VCaP (cell line): ENCODE results near the gene CADPS.

Experiments used
- H3K27ac ChIP-seq: fragments of 450-650 bp; 2 replicates; pipeline ENCODE4 v1.5.1; 2017
- TF ChIP-seq, protein P1 (sequence below): fragments of 450-650 bp; conservative IDR thresholded peaks from 2 replicates; pipeline ENCODE4 v1.5.1; 2017; ENCODE audit warnings: mild to moderate bottlenecking, moderate library complexity

Gene CADPS

DNA sequence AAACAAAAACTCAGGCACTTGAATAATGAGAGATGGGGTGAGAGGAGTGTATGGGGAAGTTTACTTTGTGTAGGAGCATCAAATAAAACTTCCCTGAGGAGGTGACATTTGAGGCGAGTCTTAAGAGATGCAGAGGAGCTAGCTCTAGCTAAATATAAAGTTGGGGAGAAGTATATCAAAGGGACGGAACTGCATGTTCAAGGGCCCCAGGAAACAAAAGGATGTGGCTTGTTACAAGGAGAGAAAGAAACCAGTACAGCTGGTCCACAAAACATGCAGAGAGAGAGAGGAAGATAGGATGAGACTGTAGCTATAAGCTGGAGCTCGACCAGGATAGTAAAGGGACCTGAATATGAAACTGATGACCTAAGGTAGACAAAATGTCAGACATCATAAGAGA is 519.5 kb downstream of the CADPS start:
- TF ChIP-seq, protein P1, sequence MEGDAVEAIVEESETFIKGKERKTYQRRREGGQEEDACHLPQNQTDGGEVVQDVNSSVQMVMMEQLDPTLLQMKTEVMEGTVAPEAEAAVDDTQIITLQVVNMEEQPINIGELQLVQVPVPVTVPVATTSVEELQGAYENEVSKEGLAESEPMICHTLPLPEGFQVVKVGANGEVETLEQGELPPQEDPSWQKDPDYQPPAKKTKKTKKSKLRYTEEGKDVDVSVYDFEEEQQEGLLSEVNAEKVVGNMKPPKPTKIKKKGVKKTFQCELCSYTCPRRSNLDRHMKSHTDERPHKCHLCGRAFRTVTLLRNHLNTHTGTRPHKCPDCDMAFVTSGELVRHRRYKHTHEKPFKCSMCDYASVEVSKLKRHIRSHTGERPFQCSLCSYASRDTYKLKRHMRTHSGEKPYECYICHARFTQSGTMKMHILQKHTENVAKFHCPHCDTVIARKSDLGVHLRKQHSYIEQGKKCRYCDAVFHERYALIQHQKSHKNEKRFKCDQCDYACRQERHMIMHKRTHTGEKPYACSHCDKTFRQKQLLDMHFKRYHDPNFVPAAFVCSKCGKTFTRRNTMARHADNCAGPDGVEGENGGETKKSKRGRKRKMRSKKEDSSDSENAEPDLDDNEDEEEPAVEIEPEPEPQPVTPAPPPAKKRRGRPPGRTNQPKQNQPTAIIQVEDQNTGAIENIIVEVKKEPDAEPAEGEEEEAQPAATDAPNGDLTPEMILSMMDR = no peak
- no peak overlapping the region for H3K27ac ChIP-seq
